ENCODE results near the gene FRMD3.

DNA sequence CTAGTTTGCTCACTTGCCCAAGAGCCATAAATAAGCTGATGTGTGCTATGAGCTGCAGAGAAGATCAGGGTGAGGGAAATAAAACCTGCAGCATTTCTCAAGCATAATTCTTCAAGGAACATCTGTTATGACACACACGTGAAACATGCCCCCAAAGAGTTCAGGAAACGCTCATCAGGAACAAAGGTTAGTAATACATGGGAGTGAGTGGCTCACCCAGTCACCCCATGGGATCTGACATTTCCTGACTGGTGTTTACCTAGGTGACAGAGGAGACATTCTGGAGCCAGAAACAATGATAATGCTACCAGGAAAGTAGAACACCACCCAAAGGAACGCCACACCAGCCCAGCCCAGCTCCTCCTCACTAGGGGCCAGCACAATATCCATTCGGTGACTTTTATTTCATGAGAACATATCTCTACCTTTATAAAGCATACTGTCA is 66.0 kb downstream of the FRMD3 start:
- TF ChIP-seq CTCF (IDR thresholded peaks at IDR 0.05; ENCODE audit: poor library complexity, severe bottlenecking) (no peak), MXI1 (conservative IDR thresholded peaks at IDR 0.05; ENCODE audit: poor library complexity, severe bottlenecking) (no peak), TAF1 (IDR thresholded peaks at IDR 0.05; ENCODE audit: low read depth) (no peak), EZH2 (IDR thresholded peaks at IDR 0.05; ENCODE audit: borderline replicate concordance, insufficient read depth, low read length, poor library complexity, severe bottlenecking) (no peak), EP300 (conservative IDR thresholded peaks at IDR 0.05; ENCODE audit: poor library complexity, severe bottlenecking) (no peak)

Measured in neural cell (in vitro differentiated cells).